ENCODE measurements around the gene FBXL16.

DNA sequence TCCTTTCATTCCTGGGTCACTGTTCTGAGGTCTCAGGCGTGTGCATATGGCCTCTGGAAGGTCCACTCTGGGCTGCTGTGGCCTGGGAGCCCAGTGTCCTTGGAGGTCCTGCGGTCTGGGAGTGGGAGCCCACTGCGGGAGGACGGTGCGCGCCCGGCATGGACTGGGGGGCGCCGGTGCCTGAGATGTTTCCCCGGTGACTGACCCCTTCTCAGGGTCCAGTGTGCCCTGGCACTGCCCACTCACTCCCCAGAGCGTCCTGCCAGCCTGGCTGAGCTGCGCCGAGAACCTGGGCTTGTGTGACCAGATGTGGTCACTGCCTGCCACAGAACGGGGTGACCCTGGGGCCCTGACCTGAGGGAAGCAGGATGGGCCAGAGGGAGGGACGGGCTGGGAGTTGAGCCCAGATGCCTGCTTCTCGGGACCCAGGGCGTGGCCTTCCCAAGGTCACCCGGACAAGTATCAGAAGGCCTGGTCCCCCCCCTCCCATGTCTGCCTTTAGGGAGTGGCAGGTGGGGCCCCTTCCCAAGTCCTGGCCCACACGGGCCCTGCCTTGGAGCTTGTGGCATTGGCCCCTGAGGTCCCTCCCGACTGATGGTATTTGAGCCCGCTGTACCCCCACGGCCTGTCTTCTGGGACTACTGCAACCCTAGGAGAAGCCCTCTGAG lies 31.3 kb downstream of the FBXL16 start:
- TF ChIP-seq, protein P1, sequence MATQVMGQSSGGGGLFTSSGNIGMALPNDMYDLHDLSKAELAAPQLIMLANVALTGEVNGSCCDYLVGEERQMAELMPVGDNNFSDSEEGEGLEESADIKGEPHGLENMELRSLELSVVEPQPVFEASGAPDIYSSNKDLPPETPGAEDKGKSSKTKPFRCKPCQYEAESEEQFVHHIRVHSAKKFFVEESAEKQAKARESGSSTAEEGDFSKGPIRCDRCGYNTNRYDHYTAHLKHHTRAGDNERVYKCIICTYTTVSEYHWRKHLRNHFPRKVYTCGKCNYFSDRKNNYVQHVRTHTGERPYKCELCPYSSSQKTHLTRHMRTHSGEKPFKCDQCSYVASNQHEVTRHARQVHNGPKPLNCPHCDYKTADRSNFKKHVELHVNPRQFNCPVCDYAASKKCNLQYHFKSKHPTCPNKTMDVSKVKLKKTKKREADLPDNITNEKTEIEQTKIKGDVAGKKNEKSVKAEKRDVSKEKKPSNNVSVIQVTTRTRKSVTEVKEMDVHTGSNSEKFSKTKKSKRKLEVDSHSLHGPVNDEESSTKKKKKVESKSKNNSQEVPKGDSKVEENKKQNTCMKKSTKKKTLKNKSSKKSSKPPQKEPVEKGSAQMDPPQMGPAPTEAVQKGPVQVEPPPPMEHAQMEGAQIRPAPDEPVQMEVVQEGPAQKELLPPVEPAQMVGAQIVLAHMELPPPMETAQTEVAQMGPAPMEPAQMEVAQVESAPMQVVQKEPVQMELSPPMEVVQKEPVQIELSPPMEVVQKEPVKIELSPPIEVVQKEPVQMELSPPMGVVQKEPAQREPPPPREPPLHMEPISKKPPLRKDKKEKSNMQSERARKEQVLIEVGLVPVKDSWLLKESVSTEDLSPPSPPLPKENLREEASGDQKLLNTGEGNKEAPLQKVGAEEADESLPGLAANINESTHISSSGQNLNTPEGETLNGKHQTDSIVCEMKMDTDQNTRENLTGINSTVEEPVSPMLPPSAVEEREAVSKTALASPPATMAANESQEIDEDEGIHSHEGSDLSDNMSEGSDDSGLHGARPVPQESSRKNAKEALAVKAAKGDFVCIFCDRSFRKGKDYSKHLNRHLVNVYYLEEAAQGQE (IDR thresholded peaks at IDR 0.05; ENCODE audit: low read depth) = no peak
- TF ChIP-seq RAD21 (IDR thresholded peaks at IDR 0.05; ENCODE audit: low read depth) (no peak), TAF1 (IDR thresholded peaks at IDR 0.05; ENCODE audit: low read depth) (no peak), CEBPB (IDR thresholded peaks at IDR 0.05) (no peak), YY1 (IDR thresholded peaks at IDR 0.05; ENCODE audit: low read depth) (no peak)
- TF ChIP-seq, protein P2, sequence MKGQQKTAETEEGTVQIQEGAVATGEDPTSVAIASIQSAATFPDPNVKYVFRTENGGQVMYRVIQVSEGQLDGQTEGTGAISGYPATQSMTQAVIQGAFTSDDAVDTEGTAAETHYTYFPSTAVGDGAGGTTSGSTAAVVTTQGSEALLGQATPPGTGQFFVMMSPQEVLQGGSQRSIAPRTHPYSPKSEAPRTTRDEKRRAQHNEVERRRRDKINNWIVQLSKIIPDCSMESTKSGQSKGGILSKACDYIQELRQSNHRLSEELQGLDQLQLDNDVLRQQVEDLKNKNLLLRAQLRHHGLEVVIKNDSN (IDR thresholded peaks at IDR 0.05) = no peak

All from Ishikawa (cell line).